Progenitor cell of endocrine pancreas (in vitro differentiated cells): ENCODE measurements around the gene THADA. TPM values are rescaled to one million over a fixed set of nuclear protein-coding genes. Genes with fewer than 3 reads are reported as not detected.

Experiments
- DNase-seq: peaks from one replicate; pipeline ENCODE4 v3.0.0; 2021; ENCODE audit warnings: low spot score; ENCODE audit not compliant: unreplicated experiment
- H3K27ac Mint-ChIP-seq: 2 replicates; pipeline ENCODE4 v1.8.0; 2021; ENCODE audit warnings: mild to moderate bottlenecking, moderate library complexity, mixed read lengths
- H3K27me3 Mint-ChIP-seq: 2 replicates; pipeline ENCODE4 v1.8.0; 2021; ENCODE audit warnings: mixed read lengths
- H3K36me3 Mint-ChIP-seq: 2 replicates; pipeline ENCODE4 v1.8.0; 2022; ENCODE audit warnings: mixed read lengths; ENCODE audit not compliant: insufficient read depth
- H3K4me1 Mint-ChIP-seq: 2 replicates; pipeline ENCODE4 v1.8.0; 2021; ENCODE audit warnings: low read depth, mixed read lengths
- H3K4me3 Mint-ChIP-seq: 2 replicates; pipeline ENCODE4 v1.8.0; 2021; ENCODE audit warnings: low read depth, mild to moderate bottlenecking, moderate library complexity, mixed read lengths
- H3K9me3 Mint-ChIP-seq: 2 replicates; pipeline ENCODE4 v1.8.0; 2021; ENCODE audit warnings: low read depth, mixed read lengths
- total RNA-seq: library from RNA; stranded (reverse); gene quantifications from 2 replicates; pipeline ENCODE4 v1.2.1, GENCODE V29; 2021
- TF ChIP-seq, protein P1 (sequence below): fragments of 200-600 bp; sonication (generic); IDR thresholded peaks from one replicate; pipeline ENCODE4 v1.5.0; 2021; ENCODE audit warnings: antibody characterized with exemption, mild to moderate bottlenecking; ENCODE audit not compliant: unreplicated experiment

THADA gene
- total RNA-seq, 1 donor from 2014 or later: 39.4 TPM

GRCh38 chr2:43203373-43203772 lies 392.5 kb downstream of the THADA start:
- H3K9me3 Mint-ChIP-seq: no peaks in the 10 kb centered on the region
- no peak overlapping the region for H3K4me3 Mint-ChIP-seq
- H3K27me3 Mint-ChIP-seq: no peaks in the 10 kb centered on the region
- H3K27ac Mint-ChIP-seq: no peak overlapping the region
- no peak for DNase-seq
- H3K36me3 Mint-ChIP-seq: no peaks in the 10 kb centered on the region
- TF ChIP-seq, protein P1, sequence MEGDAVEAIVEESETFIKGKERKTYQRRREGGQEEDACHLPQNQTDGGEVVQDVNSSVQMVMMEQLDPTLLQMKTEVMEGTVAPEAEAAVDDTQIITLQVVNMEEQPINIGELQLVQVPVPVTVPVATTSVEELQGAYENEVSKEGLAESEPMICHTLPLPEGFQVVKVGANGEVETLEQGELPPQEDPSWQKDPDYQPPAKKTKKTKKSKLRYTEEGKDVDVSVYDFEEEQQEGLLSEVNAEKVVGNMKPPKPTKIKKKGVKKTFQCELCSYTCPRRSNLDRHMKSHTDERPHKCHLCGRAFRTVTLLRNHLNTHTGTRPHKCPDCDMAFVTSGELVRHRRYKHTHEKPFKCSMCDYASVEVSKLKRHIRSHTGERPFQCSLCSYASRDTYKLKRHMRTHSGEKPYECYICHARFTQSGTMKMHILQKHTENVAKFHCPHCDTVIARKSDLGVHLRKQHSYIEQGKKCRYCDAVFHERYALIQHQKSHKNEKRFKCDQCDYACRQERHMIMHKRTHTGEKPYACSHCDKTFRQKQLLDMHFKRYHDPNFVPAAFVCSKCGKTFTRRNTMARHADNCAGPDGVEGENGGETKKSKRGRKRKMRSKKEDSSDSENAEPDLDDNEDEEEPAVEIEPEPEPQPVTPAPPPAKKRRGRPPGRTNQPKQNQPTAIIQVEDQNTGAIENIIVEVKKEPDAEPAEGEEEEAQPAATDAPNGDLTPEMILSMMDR: no peak
- H3K4me1 Mint-ChIP-seq: peaks cover 6% of the 10 kb centered on the region

DNA sequence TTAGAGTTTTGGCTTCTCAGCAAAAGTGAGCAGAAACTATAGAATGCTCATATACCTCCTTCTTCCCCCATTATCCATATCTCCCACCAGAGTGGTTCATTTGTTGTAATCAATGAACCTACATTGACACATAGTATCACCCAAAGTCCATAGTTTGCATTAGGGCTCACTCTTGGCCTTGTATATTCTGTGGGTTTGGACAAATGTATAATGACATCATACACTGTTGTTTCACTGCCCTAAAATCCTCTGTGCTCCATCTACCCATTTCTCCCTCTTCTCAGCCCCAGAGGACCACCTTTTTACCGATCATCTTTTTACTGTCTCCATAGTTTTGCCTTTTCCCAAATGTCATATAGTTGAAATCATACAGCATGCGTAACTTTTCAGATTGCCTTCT lies 393.5 kb downstream of the THADA start:
- H3K4me3 Mint-ChIP-seq: no peak overlapping the region
- H3K4me1 Mint-ChIP-seq: peaks cover 6% of the 10 kb centered on the region
- TF ChIP-seq, protein P1: no peak
- no peaks in the 10 kb centered on the region for H3K36me3 Mint-ChIP-seq
- H3K9me3 Mint-ChIP-seq: no peaks in the 10 kb centered on the region
- no peak overlapping the region for H3K27ac Mint-ChIP-seq
- DNase-seq: no peak
- H3K27me3 Mint-ChIP-seq: no peaks in the 10 kb centered on the region

GRCh38 chr2:43201497-43201896 lies 394.3 kb downstream of the THADA start:
- no peaks in the 10 kb centered on the region for H3K9me3 Mint-ChIP-seq
- H3K4me1 Mint-ChIP-seq: peaks cover 10% of the 10 kb centered on the region
- no peaks in the 10 kb centered on the region for H3K36me3 Mint-ChIP-seq
- no peak overlapping the region for H3K4me3 Mint-ChIP-seq
- H3K27ac Mint-ChIP-seq: no peak overlapping the region
- no peaks in the 10 kb centered on the region for H3K27me3 Mint-ChIP-seq
- TF ChIP-seq, protein P1: no peak
- no peak for DNase-seq

DNA sequence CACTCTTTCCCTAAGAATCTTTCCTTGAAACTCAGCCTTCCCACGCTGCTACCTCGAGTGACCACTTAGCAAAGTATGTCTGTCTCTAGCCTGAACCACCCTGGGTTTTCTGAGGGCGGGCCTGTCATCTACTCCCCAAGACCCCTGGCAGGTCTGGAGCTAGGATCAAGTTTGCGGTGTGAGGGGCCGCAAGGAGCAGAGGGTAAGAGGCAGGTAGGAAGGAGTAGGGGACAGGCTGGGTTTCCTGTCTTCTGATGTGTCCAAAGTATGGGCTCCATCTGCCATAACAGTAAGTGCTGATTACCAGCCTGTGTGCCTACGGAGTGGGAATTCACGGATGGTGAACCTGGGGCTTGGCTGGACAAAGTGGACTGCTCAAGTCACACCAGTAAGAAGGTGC lies 394.8 kb downstream of the THADA start:
- TF ChIP-seq, protein P1: no peak
- Mint-ChIP-seq H3K4me3 (no peak overlapping the region), H3K4me1 (peaks cover 11% of the 10 kb centered on the region), H3K9me3 (no peaks in the 10 kb centered on the region), H3K27me3 (no peaks in the 10 kb centered on the region), H3K36me3 (no peaks in the 10 kb centered on the region), H3K27ac (no peak overlapping the region)
- no peak for DNase-seq

GRCh38 chr2:43199492-43200488 lies 396.0 kb downstream of the THADA start:
- Mint-ChIP-seq H3K36me3 (no peaks in the 10 kb centered on the region), H3K4me3 (no peak overlapping the region), H3K27ac (peak overlapping the region; percentile 45), H3K27me3 (no peaks in the 10 kb centered on the region), H3K4me1 (peaks cover 14% of the 10 kb centered on the region), H3K9me3 (no peaks in the 10 kb centered on the region)
- TF ChIP-seq, protein P1: no peak
- DNase-seq: no peak
